ENCODE measurements around the gene WFDC10A. TPM values are rescaled to one million over a fixed set of nuclear protein-coding genes. Genes with fewer than 3 reads are reported as not detected.
"Not testable (repeated sequence)": the region's sequence is repeated elsewhere in the genome, so short reads cannot be mapped to it uniquely, and the experiment has no call there.

WFDC10A gene
- total RNA-seq, 2 experiments from 2014 or later: not detected

- peaks cover 10% of the 10 kb centered on the region for H3K9me3 Mint-ChIP-seq (ENCODE audit: insufficient read depth)
Observed at GRCh38 chr20:45612314-45612713, 17.2 kb upstream of the WFDC10A start.

GRCh38 chr20:45617591-45617990, 11.9 kb upstream of the WFDC10A start:
- no peak for DNase-seq
- Mint-ChIP-seq H3K36me3 (ENCODE audit: low read depth) (no peaks in the 10 kb centered on the region), H3K27me3 (ENCODE audit: low read depth) (peaks cover 10% of the 10 kb centered on the region), H3K27ac (no peak overlapping the region), H3K9me3 (ENCODE audit: insufficient read depth) (no peaks in the 10 kb centered on the region), H3K4me1 (ENCODE audit: low read depth) (no peaks in the 10 kb centered on the region), H3K4me3 (no peak overlapping the region)
- ChIA-PET POLR2A (no interaction called here), CTCF (interaction anchor here (1.2 kb wide), 1 partner anchor 153 kb away, joined by 5 read pairs; no protein-coding TSS in a partner anchor)
- no peak for ATAC-seq

More at GRCh38 chr20:45612314-45612713, 17.2 kb upstream of the WFDC10A start:
- peaks cover 2% of the 10 kb centered on the region for H3K4me1 Mint-ChIP-seq (ENCODE audit: low read depth)
- ATAC-seq: no peak
- H3K4me3 Mint-ChIP-seq: no peak overlapping the region
- no peaks in the 10 kb centered on the region for H3K36me3 Mint-ChIP-seq (ENCODE audit: low read depth)
- CTCF ChIA-PET: no interaction called here
- POLR2A ChIA-PET: no interaction called here
- no peak overlapping the region for H3K27ac Mint-ChIP-seq
- H3K27me3 Mint-ChIP-seq (ENCODE audit: low read depth): peaks cover 6% of the 10 kb centered on the region
- no peak for DNase-seq

DNA sequence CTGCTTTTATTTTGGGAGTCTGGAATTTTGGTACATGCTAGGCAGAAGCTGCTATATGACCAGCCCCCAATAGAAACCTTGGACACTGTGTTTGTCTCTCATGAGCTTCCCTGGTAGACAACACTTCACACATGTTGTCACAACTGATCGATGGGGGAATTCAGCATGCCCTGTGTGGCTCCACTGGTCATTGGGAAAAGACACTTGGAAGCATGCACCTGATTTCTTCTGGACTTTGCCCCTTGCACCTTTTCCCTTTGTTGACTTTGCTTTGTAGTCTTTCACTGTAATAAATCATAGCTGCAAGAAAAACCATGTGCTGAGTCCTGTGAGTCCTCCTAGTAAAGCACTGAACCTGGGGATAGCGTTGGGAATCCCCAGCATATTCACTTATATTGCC, 7.9 kb upstream of the WFDC10A start:
- no peaks in the 10 kb centered on the region for H3K4me1 Mint-ChIP-seq (ENCODE audit: low read depth)
- ATAC-seq: no peak

GRCh38 chr20:45626540-45626939, 3.0 kb upstream of the WFDC10A start:
- Mint-ChIP-seq H3K27ac (no peak overlapping the region), H3K27me3 (ENCODE audit: low read depth) (peaks cover 9% of the 10 kb centered on the region), H3K4me3 (no peak overlapping the region), H3K9me3 (ENCODE audit: insufficient read depth) (no peaks in the 10 kb centered on the region), H3K4me1 (ENCODE audit: low read depth) (no peaks in the 10 kb centered on the region), H3K36me3 (ENCODE audit: low read depth) (no peaks in the 10 kb centered on the region)
- ChIA-PET CTCF (interaction anchor here (4.4 kb wide), 1 partner anchor 144 kb away, joined by 26 read pairs; no protein-coding TSS in a partner anchor), POLR2A (no interaction called here)
- ATAC-seq (no peak), DNase-seq (no peak)

More for the DNA sequence above, 7.9 kb upstream of the WFDC10A start:
- no peak overlapping the region for H3K27ac Mint-ChIP-seq
- ChIA-PET POLR2A (no interaction called here), CTCF (no interaction called here)
- no peaks in the 10 kb centered on the region for H3K36me3 Mint-ChIP-seq (ENCODE audit: low read depth)
- no peaks in the 10 kb centered on the region for H3K9me3 Mint-ChIP-seq (ENCODE audit: insufficient read depth)
- no peak overlapping the region for H3K4me3 Mint-ChIP-seq
- H3K27me3 Mint-ChIP-seq (ENCODE audit: low read depth): peaks cover 6% of the 10 kb centered on the region
- DNase-seq: no peak

DNA sequence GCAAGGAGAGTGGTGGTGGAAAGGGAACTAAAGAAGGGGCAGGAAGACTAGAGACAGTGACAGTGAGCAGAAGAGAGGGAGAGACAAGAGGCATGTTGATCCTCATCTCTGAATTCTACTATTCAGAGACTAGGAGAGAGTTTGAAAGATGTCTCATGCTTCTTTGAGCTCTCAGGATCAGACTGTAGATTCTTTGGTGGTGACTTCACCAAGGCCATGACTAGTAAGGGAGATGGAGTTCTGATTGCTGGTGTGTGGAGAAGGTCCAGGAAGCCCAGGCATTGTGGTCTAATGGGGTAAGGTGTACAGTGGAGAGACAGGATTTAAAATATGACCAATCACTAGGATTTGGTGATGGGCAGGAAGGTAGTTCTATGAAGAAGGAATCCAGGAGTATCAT, 832 bp downstream of the WFDC10A start:
- POLR2A ChIA-PET: no interaction called here
- H3K4me1 Mint-ChIP-seq (ENCODE audit: low read depth): no peaks in the 10 kb centered on the region

DNA sequence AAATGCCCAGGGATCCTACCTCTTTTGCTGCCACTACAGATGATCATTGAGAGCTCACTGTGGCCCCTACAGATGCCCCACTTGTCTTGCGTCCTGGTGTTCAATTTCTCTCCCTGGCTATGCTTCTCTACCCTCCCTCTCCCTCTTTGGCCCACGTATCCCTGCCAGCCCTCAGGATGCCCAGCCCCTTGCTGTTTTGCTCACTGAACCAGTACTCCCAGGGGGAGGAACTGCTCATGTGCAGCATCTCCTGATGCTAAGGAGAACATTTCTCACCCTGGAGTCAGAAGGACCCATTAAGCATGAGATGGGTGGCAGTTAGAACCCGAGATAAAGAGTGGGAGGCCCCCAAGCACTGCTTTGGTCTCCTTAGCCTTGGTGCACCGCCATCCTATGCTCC, 1.6 kb downstream of the WFDC10A start, which contains the start of gene WFDC9:
Gene WFDC9, minus strand, starts transcription at position 101 of the 400 bp plus-strand sequence. CDS start 21,103 bp downstream, outside the sequence.
- Mint-ChIP-seq H3K36me3 (ENCODE audit: low read depth) (no peaks in the 10 kb centered on the region), H3K27me3 (ENCODE audit: low read depth) (peaks cover 9% of the 10 kb centered on the region), H3K4me3 (no peak within 1 kb of the TSS), H3K4me1 (ENCODE audit: low read depth) (no peaks in the 10 kb centered on the region), H3K9me3 (ENCODE audit: insufficient read depth) (no peaks in the 10 kb centered on the region), H3K27ac (no peak within 1 kb of the TSS)
- ChIA-PET CTCF (no interaction called here), POLR2A (no interaction called here)
- DNase-seq (no peak), ATAC-seq (no peak)

More for the DNA sequence above, 832 bp downstream of the WFDC10A start:
- no peak overlapping the region for H3K4me3 Mint-ChIP-seq
- DNase-seq (no peak), ATAC-seq (no peak)
- CTCF ChIA-PET: interaction anchor here (1.3 to 4.4 kb wide), 3 partner anchors 11 to 141 kb away, joined by 3 to 26 read pairs (median 5); no protein-coding TSS in a partner anchor
- no peaks in the 10 kb centered on the region for H3K36me3 Mint-ChIP-seq (ENCODE audit: low read depth)
- no peaks in the 10 kb centered on the region for H3K9me3 Mint-ChIP-seq (ENCODE audit: insufficient read depth)
- H3K27me3 Mint-ChIP-seq (ENCODE audit: low read depth): peaks cover 9% of the 10 kb centered on the region
- no peak overlapping the region for H3K27ac Mint-ChIP-seq

DNA sequence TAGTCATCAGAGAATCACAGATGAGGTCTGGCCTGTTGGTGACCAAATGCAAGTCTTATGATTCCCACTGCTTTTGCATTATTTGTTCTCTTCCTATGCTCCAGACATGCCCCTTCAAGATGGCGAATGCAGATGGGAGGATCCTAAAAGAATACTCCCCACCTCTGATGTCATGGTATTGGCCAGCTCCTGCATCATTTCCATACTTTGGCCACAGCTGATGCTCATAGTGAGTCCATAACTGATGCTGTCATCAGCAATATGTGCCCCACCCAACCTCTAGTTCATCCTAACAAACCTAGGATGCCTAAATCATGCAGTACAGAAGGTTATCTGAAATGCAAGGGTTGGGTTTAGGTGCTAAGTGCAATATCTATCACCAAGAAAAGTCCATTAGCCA, 7.0 kb downstream of the WFDC10A start:
- POLR2A ChIA-PET: no interaction called here
- no peak overlapping the region for H3K27ac Mint-ChIP-seq
- ATAC-seq (no peak), DNase-seq (no peak)
- peaks cover 10% of the 10 kb centered on the region for H3K27me3 Mint-ChIP-seq (ENCODE audit: low read depth)
- H3K4me1 Mint-ChIP-seq (ENCODE audit: low read depth): no peaks in the 10 kb centered on the region
- no peak overlapping the region for H3K4me3 Mint-ChIP-seq
- CTCF ChIA-PET: no interaction called here
- no peaks in the 10 kb centered on the region for H3K36me3 Mint-ChIP-seq (ENCODE audit: low read depth)
- no peaks in the 10 kb centered on the region for H3K9me3 Mint-ChIP-seq (ENCODE audit: insufficient read depth)

DNA sequence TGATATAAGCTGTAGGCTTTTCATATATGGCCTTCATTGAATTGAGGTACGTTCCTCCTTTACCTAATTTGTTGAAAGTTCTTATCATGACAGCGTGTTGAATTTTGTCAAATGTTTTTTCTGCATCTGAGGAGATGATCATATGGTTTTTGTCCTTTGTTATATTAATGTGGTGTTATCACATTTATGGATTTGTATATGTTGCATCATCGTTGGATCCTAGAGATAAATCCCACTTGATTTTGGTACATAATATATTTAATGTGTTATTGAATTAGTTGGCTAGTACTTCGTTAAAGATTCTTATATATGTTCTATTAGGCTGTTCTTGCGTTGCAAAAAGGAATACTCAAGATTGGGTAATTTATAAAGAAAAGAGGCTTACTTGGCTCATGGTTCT, 10.1 kb downstream of the WFDC10A start:
- Mint-ChIP-seq H3K27me3 (ENCODE audit: low read depth) (peaks cover 7% of the 10 kb centered on the region), H3K4me3 (no peak overlapping the region), H3K4me1 (ENCODE audit: low read depth) (no peaks in the 10 kb centered on the region), H3K27ac (no peak overlapping the region), H3K36me3 (ENCODE audit: low read depth) (no peaks in the 10 kb centered on the region), H3K9me3 (ENCODE audit: insufficient read depth) (no peaks in the 10 kb centered on the region)
- CTCF ChIA-PET: no interaction called here
- no peak for DNase-seq
- POLR2A ChIA-PET: no interaction called here
- no peak for ATAC-seq

GRCh38 chr20:45641076-45641475, 11.5 kb downstream of the WFDC10A start:
- DNase-seq; H3K4me1 Mint-ChIP-seq (ENCODE audit: low read depth); POLR2A ChIA-PET; CTCF ChIA-PET; H3K36me3 Mint-ChIP-seq (ENCODE audit: low read depth); H3K4me3 Mint-ChIP-seq; H3K27ac Mint-ChIP-seq; ATAC-seq; H3K27me3 Mint-ChIP-seq (ENCODE audit: low read depth); H3K9me3 Mint-ChIP-seq (ENCODE audit: insufficient read depth): not testable (repeated sequence)

DNA sequence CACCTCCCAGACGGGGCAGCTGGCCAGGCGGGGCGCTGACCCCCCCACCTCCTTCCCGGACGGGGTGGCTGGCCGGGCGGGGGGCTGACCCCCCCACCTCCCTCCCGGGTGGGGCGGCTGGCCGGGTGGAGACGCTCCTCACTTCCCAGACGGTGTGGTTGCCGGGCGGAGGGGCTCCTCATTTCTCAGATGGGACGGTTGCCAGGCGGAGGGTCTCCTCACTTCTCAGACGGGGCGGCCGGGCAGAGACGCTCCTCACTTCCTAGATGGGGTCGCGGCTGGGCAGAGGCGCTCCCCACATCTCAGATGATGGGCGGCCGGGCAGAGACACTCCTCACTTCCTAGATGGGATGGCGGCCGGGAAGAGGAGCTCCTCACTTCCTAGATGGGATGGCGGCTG, 16.3 kb downstream of the WFDC10A start:
- DNase-seq; CTCF ChIA-PET; ATAC-seq; H3K27ac Mint-ChIP-seq; H3K9me3 Mint-ChIP-seq (ENCODE audit: insufficient read depth); H3K4me1 Mint-ChIP-seq (ENCODE audit: low read depth); POLR2A ChIA-PET; H3K27me3 Mint-ChIP-seq (ENCODE audit: low read depth); H3K36me3 Mint-ChIP-seq (ENCODE audit: low read depth); H3K4me3 Mint-ChIP-seq: not testable (repeated sequence)

DNA sequence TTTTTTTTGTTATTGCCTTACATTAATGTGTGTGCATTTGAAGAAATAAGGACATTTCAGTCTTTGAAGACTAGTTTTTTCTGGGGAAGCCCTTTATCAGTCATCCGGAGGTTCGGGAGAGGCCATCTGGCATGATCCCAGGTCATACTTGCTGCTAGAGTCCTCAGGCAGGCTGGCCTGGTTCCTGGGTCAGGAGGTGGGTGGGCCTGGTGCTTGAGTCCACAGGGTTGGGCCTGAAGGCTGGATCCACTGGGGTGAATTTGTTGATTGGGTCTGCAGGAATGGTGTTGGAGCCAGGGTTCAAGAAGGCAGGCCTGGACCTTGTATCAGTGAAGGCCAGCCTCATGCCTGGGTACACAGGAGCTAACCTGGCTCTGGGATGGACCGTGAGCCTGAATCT, 17.3 kb downstream of the WFDC10A start:
- H3K4me1 Mint-ChIP-seq (ENCODE audit: low read depth): no peaks in the 10 kb centered on the region
- H3K4me3 Mint-ChIP-seq: no peak overlapping the region
- DNase-seq: no peak
- no peaks in the 10 kb centered on the region for H3K9me3 Mint-ChIP-seq (ENCODE audit: insufficient read depth)
- ChIA-PET POLR2A (no interaction called here), CTCF (no interaction called here)
- no peaks in the 10 kb centered on the region for H3K36me3 Mint-ChIP-seq (ENCODE audit: low read depth)
- H3K27me3 Mint-ChIP-seq (ENCODE audit: low read depth): peaks cover 2% of the 10 kb centered on the region
- no peak overlapping the region for H3K27ac Mint-ChIP-seq
- no peak for ATAC-seq

DNA sequence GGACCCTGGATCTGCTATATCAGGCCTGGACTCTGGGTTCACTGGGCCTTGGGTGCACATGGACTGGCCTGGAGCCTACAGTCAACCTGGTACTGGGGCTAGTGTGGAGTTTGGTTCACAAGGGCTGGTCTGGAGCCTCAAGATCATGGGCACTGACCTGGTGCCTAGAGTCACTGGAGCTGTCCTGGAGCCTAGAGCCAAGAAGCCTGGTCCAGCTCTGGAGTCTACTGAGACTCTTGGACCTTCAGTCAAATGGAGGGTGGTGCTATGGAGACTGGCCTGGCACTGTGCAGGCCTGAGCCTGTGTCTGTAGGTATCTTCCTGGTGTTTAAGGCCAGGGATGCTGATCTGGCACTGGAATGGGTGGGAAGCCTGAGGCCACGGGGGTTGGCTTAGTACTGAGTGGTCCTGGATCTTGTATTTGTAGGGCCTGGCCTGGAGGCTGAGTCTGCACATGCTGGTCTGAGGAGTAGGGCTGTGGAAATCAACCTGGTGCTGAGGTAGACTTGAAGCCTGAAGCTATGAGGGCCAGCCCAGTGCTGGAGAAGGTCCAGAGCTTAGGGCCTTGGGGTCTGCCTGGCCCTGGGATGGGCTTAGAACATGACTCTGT, 18.0 kb downstream of the WFDC10A start:
- no peak overlapping the region for H3K27ac Mint-ChIP-seq
- DNase-seq: no peak

More for the DNA sequence above, 18.0 kb downstream of the WFDC10A start:
- Mint-ChIP-seq H3K4me1 (ENCODE audit: low read depth) (no peaks in the 10 kb centered on the region), H3K36me3 (ENCODE audit: low read depth) (no peaks in the 10 kb centered on the region), H3K4me3 (no peak overlapping the region), H3K9me3 (ENCODE audit: insufficient read depth) (no peaks in the 10 kb centered on the region), H3K27me3 (ENCODE audit: low read depth) (peaks cover 2% of the 10 kb centered on the region)
- ATAC-seq: no peak
- POLR2A ChIA-PET: no interaction called here
- CTCF ChIA-PET: no interaction called here
